K562 (cell line): ENCODE results near the gene OTC. TPM values are rescaled to one million over a fixed set of nuclear protein-coding genes. Genes with fewer than 3 reads are reported as not detected.

Experiments used
- PHB ChIP-seq: fragments of 250-450 bp; sonication (Bioruptor Pico); IDR thresholded peaks from 2 replicates; pipeline ENCODE4 v1.5.0; 2021
- TEAD1 ChIP-seq, 2 experiments: fragments of 450-650 bp in 1 of 2; sonication (generic) in 1 of 2; formaldehyde crosslinking; IDR thresholded peaks; 2 replicates each; pipeline versions ENCODE4 v1.4.0 to v1.8.0; 2020 to 2022; ENCODE audit warnings: mild to moderate bottlenecking in 2 of 2, missing genetic modification reagents in 1 of 2
- U2AF1 ChIP-seq: fragments of 200-400 bp; formaldehyde crosslinking; optimal IDR thresholded peaks from 2 replicates; pipeline ENCODE3; 2017; ENCODE audit warnings: mild to moderate bottlenecking, low read depth, low read length, moderate library complexity
- polyA plus RNA-seq, 8 experiments: library from polyadenylated mRNA; depleted of rRNA in 4 of 8; stranded (reverse) in 5 of 8; unstranded in 3 of 8; fragments of >200 nt; fragmentation: Nextera tagmentation in 2 of 8; fragmentation: Illumina TruSeq in 1 of 8; extraction: Ambion mirVana in 2 of 8; extraction: Trizol in 1 of 8; gene quantifications; 2 replicates each; pipeline versions ENCODE4 v1.2.1 to v1.2.3, GENCODE V29; 2011 to 2014; ENCODE audit warnings: inconsistent platforms in 1 of 8, missing spikeins in 1 of 8
- total RNA-seq, 7 experiments: library from RNA; depleted of rRNA in 6 of 7; stranded (reverse); fragments of >200 nt in 6 of 7; fragmentation: Illumina TruSeq in 2 of 7; extraction: Trizol in 2 of 7; gene quantifications; 2 replicates each; pipeline versions ENCODE4 v1.2.1 to v1.2.3, GENCODE V29; 2011 to 2021; ENCODE audit warnings: low replicate concordance in 1 of 7
- TF ChIP-seq, protein P1 (sequence below): fragments of 450-650 bp; IDR thresholded peaks from 2 replicates; pipeline ENCODE4 v1.6.1; 2016; ENCODE audit warnings: mild to moderate bottlenecking, moderate library complexity
- TF ChIP-seq, protein P2 (sequence below): fragments of 450-650 bp; IDR thresholded peaks from 2 replicates; pipeline ENCODE4 v1.7.1; 2018; ENCODE audit warnings: mild to moderate bottlenecking, low read depth; ENCODE audit not compliant: partially characterized antibody

OTC gene
- total and polyA plus RNA-seq, 9 of the 15 experiments (the other 6 are each of a cell fraction or from before 2014, with no cell fraction given), result not detected

DNA sequence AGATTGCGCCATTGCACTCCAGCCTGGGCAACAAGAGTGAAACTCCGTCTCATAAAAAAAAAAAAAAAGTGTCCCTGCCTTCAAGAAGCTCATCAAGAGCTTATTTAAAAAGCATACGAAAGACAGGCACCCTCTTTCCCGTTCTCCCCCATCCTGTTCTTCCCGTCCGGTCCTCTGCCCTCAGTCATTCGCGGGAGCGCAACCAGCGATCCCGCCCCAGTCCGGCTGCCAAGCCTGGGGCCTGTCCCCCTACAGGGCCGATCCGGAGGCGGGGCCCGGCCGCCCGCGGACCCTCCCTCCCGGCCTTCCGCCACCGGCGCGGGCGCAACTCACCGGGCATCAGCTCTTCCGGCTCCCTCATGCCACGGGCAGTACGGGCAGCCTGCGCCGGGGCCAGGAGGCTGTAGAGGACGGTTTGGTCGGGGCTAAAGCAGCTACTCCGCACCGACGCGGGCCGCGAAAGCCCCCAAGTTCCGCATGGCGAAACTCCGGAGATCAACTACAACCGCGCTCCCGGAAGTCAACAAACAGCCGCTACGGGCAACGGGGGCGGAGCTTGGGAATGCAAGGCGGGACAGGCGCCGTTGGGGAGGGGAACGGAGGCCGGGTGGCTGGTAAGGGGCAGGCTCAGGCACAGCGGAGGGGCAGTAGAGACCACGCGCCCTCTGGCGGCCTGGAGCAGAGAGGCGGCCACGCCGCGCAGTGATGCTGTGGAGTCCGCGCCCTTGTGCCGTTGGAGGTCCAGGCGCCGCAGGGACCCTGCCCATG, 25.2 kb upstream of the OTC start, which contains the start of gene RPGR (continued):
- TF ChIP-seq, protein P1, sequence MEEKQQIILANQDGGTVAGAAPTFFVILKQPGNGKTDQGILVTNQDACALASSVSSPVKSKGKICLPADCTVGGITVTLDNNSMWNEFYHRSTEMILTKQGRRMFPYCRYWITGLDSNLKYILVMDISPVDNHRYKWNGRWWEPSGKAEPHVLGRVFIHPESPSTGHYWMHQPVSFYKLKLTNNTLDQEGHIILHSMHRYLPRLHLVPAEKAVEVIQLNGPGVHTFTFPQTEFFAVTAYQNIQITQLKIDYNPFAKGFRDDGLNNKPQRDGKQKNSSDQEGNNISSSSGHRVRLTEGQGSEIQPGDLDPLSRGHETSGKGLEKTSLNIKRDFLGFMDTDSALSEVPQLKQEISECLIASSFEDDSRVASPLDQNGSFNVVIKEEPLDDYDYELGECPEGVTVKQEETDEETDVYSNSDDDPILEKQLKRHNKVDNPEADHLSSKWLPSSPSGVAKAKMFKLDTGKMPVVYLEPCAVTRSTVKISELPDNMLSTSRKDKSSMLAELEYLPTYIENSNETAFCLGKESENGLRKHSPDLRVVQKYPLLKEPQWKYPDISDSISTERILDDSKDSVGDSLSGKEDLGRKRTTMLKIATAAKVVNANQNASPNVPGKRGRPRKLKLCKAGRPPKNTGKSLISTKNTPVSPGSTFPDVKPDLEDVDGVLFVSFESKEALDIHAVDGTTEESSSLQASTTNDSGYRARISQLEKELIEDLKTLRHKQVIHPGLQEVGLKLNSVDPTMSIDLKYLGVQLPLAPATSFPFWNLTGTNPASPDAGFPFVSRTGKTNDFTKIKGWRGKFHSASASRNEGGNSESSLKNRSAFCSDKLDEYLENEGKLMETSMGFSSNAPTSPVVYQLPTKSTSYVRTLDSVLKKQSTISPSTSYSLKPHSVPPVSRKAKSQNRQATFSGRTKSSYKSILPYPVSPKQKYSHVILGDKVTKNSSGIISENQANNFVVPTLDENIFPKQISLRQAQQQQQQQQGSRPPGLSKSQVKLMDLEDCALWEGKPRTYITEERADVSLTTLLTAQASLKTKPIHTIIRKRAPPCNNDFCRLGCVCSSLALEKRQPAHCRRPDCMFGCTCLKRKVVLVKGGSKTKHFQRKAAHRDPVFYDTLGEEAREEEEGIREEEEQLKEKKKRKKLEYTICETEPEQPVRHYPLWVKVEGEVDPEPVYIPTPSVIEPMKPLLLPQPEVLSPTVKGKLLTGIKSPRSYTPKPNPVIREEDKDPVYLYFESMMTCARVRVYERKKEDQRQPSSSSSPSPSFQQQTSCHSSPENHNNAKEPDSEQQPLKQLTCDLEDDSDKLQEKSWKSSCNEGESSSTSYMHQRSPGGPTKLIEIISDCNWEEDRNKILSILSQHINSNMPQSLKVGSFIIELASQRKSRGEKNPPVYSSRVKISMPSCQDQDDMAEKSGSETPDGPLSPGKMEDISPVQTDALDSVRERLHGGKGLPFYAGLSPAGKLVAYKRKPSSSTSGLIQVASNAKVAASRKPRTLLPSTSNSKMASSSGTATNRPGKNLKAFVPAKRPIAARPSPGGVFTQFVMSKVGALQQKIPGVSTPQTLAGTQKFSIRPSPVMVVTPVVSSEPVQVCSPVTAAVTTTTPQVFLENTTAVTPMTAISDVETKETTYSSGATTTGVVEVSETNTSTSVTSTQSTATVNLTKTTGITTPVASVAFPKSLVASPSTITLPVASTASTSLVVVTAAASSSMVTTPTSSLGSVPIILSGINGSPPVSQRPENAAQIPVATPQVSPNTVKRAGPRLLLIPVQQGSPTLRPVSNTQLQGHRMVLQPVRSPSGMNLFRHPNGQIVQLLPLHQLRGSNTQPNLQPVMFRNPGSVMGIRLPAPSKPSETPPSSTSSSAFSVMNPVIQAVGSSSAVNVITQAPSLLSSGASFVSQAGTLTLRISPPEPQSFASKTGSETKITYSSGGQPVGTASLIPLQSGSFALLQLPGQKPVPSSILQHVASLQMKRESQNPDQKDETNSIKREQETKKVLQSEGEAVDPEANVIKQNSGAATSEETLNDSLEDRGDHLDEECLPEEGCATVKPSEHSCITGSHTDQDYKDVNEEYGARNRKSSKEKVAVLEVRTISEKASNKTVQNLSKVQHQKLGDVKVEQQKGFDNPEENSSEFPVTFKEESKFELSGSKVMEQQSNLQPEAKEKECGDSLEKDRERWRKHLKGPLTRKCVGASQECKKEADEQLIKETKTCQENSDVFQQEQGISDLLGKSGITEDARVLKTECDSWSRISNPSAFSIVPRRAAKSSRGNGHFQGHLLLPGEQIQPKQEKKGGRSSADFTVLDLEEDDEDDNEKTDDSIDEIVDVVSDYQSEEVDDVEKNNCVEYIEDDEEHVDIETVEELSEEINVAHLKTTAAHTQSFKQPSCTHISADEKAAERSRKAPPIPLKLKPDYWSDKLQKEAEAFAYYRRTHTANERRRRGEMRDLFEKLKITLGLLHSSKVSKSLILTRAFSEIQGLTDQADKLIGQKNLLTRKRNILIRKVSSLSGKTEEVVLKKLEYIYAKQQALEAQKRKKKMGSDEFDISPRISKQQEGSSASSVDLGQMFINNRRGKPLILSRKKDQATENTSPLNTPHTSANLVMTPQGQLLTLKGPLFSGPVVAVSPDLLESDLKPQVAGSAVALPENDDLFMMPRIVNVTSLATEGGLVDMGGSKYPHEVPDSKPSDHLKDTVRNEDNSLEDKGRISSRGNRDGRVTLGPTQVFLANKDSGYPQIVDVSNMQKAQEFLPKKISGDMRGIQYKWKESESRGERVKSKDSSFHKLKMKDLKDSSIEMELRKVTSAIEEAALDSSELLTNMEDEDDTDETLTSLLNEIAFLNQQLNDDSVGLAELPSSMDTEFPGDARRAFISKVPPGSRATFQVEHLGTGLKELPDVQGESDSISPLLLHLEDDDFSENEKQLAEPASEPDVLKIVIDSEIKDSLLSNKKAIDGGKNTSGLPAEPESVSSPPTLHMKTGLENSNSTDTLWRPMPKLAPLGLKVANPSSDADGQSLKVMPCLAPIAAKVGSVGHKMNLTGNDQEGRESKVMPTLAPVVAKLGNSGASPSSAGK, result no peak
- no peak for TF ChIP-seq U2AF1
- TF ChIP-seq TEAD1 (CRISPR knock-in tag; IDR thresholded peaks at IDR 0.05), result 0 out of 4 replicates have a peak, but pooled peaks of 1 of the 2 experiments have one; percentile 48
- TF ChIP-seq, protein P2, sequence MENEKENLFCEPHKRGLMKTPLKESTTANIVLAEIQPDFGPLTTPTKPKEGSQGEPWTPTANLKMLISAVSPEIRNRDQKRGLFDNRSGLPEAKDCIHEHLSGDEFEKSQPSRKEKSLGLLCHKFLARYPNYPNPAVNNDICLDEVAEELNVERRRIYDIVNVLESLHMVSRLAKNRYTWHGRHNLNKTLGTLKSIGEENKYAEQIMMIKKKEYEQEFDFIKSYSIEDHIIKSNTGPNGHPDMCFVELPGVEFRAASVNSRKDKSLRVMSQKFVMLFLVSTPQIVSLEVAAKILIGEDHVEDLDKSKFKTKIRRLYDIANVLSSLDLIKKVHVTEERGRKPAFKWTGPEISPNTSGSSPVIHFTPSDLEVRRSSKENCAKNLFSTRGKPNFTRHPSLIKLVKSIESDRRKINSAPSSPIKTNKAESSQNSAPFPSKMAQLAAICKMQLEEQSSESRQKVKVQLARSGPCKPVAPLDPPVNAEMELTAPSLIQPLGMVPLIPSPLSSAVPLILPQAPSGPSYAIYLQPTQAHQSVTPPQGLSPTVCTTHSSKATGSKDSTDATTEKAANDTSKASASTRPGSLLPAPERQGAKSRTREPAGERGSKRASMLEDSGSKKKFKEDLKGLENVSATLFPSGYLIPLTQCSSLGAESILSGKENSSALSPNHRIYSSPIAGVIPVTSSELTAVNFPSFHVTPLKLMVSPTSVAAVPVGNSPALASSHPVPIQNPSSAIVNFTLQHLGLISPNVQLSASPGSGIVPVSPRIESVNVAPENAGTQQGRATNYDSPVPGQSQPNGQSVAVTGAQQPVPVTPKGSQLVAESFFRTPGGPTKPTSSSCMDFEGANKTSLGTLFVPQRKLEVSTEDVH, result no peak
- TF ChIP-seq PHB (CRISPR knock-in tag), result no peak
